Measurements from ENCODE around the gene OR5A1. TPM values are rescaled to one million over a fixed set of nuclear protein-coding genes. Genes with fewer than 3 reads are reported as not detected.
A peak's percentile ranks its signal among the peaks of the same experiment; 100 is the strongest.
"Not testable (repeated sequence)": the region's sequence is repeated elsewhere in the genome, so short reads cannot be mapped to it uniquely, and the experiment has no call there.

OR5A1 gene
- not detected for total RNA-seq

- no peak for ATAC-seq
These were observed at the start of gene OR5A1 for GRCh38 chr11:59436169-59436568. TSS of gene OR5A1 (plus strand) at chr11:59436469. CDS start at chr11:59443169, 6,700 bp downstream.

GRCh38 chr11:59394186-59394585 lies 42.1 kb upstream of the OR5A1 start:
- no peak for ATAC-seq

GRCh38 chr11:59400461-59401261 lies 35.6 kb upstream of the OR5A1 start:
- ATAC-seq, result no peak

GRCh38 chr11:59401262-59401552 lies 35.1 kb upstream of the OR5A1 start:
- no peak for ATAC-seq

GRCh38 chr11:59403546-59403945 lies 32.7 kb upstream of the OR5A1 start:
- no peak for ATAC-seq

GRCh38 chr11:59413646-59414045 lies 22.6 kb upstream of the OR5A1 start:
- ATAC-seq, result no peak

GRCh38 chr11:59415111-59415510 lies 21.2 kb upstream of the OR5A1 start:
- ATAC-seq, result no peak

- no peak for ATAC-seq
These were observed 19.7 kb upstream of the OR5A1 start for GRCh38 chr11:59416613-59417012.

- no peak for ATAC-seq
These were observed 19.2 kb upstream of the OR5A1 start for GRCh38 chr11:59417023-59417422.

- ATAC-seq, result no peak
These were observed 18.1 kb upstream of the OR5A1 start for GRCh38 chr11:59418156-59418555.

- ATAC-seq, result no peak
These were observed 12.4 kb upstream of the OR5A1 start for GRCh38 chr11:59423835-59424234.

GRCh38 chr11:59425131-59425530 lies 11.1 kb upstream of the OR5A1 start:
- ATAC-seq, result no peak

- no peak for ATAC-seq
These were observed 9.8 kb upstream of the OR5A1 start, which contains the start of gene OR5A2 for GRCh38 chr11:59426361-59427067. TSS of gene OR5A2 (minus strand) at chr11:59426413. CDS start at chr11:59422953, 3,460 bp downstream.

- no peak for ATAC-seq
These were observed 9.2 kb upstream of the OR5A1 start for GRCh38 chr11:59427068-59427382.

- ATAC-seq, result peak; percentile 47
These were observed 6.2 kb upstream of the OR5A1 start for GRCh38 chr11:59429924-59430516.

- ATAC-seq, result no peak
These were observed 1.5 kb downstream of the OR5A1 start for GRCh38 chr11:59437770-59438169.

GRCh38 chr11:59445624-59446023 lies 9.4 kb downstream of the OR5A1 start:
- ATAC-seq, result not testable (repeated sequence)

- ATAC-seq, result no peak
These were observed 12.2 kb downstream of the OR5A1 start for GRCh38 chr11:59448484-59448883.

- ATAC-seq, result no peak
These were observed 20.4 kb downstream of the OR5A1 start, which contains the start of gene OR4D6 for GRCh38 chr11:59456661-59457060. TSS of gene OR4D6 (plus strand) at chr11:59456961. CDS start at chr11:59456961, 0 bp downstream.

GRCh38 chr11:59459916-59460315 lies 23.6 kb downstream of the OR5A1 start:
- ATAC-seq, result no peak

GRCh38 chr11:59463190-59463641 lies 26.9 kb downstream of the OR5A1 start:
- ATAC-seq, result no peak

GRCh38 chr11:59473015-59473414 lies 36.7 kb downstream of the OR5A1 start, which contains the start of gene OR4D10:
TSS of gene OR4D10 (plus strand) at chr11:59473315. CDS start at chr11:59477430, 4,115 bp downstream.
- ATAC-seq, result no peak

GRCh38 chr11:59475176-59475575 lies 38.9 kb downstream of the OR5A1 start:
- ATAC-seq, result no peak

- no peak for ATAC-seq
These were observed 43.6 kb downstream of the OR5A1 start for GRCh38 chr11:59479906-59480305.

Data from esophagus mucosa (tissue), 1 donor.